H1 (cell line): Measurements from ENCODE around the gene MAS1L. TPM values are rescaled to one million over a fixed set of nuclear protein-coding genes. Genes with fewer than 3 reads are reported as not detected.

Experiments
- EZH2 ChIP-seq: fragments of 200-600 bp; sonication (generic); IDR thresholded peaks from 2 replicates; pipeline ENCODE4 v1.7.1; 2012; ENCODE audit warnings: low read depth, mild to moderate bottlenecking, moderate library complexity, low read length, inconsistent platforms; ENCODE audit not compliant: severe bottlenecking
- polyA plus RNA-seq, 7 experiments: library from polyadenylated mRNA; depleted of rRNA in 3 of 7; stranded (reverse) in 5 of 7; unstranded in 2 of 7; fragments of >200 nt in 5 of 7; fragments of 200-250 nt in 2 of 7; gene quantifications; 1 replicate in 5 of 7; 2 replicates in 1 of 7; 4 replicates in 1 of 7; pipeline versions ENCODE4 v1.2.1 to v1.2.3, GENCODE V29; 2011 to 2013; ENCODE audit warnings: missing spikeins in 2 of 7, mixed read lengths in 2 of 7
- total RNA-seq: library from RNA; stranded (reverse); fragmentation: NEBNext Ultra II Directional; extraction: Animal tissue kit (Norgen Biotek cat#: 25700); gene quantifications from 2 replicates; pipeline ENCODE4 v1.2.1, GENCODE V29; 2021

MAS1L gene
- total and polyA plus RNA-seq, 2 of the 8 experiments (the other 6 are each of a cell fraction or from before 2014, with no cell fraction given), result not detected

- TF ChIP-seq EZH2, result no peak
- TF ChIP-seq, all 59 proteins: peak for 0
These were observed 4.6 kb downstream of the MAS1L start (continued) for GRCh38 chr6:29483186-29483585.
